Dermis blood vessel endothelial cell (primary cell): Measurements from ENCODE around the gene LHPP. TPM values are rescaled to one million over a fixed set of nuclear protein-coding genes. Genes with fewer than 3 reads are reported as not detected.

Source experiments
- DNase-seq: peaks from one replicate; pipeline ENCODE4 v3.0.0; 2010
- total RNA-seq: library from RNA; depleted of rRNA; stranded (reverse); fragments of >200 nt; gene quantifications from 2 replicates; pipeline ENCODE4 v1.2.3, GENCODE V29; 2014

The LHPP gene
- total RNA-seq, 1 donor from 2014 or later: 4.9 TPM

DNA sequence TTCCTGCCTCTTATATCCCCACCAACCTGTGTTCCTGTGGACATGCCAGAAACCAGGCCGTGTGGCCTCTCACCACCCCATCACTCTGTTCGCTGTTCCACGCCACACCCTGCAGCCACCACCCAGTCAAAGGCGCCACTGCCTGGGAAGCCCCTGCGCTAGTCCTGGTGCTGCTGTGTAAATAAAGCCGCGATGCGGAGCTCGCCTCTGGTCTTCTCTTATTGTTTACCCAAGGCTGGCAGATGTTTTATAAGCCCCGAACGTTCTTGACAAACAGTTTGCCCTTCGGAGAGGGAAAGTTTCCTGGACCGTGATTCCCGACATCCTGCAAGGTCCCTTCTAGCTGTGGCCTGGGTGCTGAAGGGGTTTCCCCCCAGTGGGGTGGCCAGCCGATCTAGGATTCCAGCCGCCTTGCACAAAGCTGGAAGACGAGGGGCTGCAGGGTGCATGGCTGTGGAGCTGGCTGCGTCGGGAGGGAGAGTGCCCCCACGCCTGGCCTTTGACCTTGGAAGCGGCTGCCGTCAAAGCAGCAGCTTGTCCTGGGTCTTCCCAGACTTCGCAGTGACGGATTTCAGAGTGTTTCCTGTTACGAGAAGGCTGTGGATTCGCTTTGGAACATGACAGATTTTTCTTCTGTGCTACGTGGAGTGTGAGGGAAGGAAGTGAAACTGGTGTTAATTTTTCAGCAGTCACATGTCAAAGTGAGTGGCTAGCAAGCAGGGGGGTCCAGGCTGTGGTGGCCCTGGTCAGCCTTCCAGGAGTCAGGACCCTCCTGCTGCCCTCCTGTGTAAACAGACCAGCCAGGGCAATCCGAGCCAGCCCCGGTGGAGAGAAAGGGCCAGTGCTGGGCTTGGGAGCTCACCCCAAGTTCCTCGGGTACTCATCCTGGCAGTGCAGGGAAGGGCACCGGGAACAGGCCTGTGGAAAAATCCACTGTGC lies 61.6 kb downstream of the LHPP start:
- DNase-seq: peak; percentile 49

DNA sequence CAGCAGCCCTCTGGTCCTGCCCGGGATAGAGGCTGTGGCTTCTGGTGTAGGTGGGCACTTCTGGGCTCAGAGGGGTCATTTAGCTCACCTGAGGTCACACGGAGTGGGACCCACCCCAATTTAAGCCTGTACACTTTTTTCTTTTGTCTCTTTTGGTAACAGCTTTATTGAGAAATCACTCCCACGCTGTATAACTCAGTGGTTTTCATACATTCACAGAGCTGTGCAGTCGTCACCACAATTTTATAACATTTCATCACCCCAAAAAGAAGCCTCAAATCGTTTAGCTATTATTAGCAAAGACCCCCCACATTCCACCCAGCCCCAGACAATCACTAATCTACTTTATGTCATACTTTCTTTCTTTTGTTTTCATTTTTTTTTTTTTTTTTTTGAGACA lies 62.3 kb downstream of the LHPP start:
- no peak for DNase-seq

- no peak for DNase-seq
Measured at GRCh38 chr10:124524991-124525653, 63.5 kb downstream of the LHPP start.

- DNase-seq: no peak
Measured at GRCh38 chr10:124525751-124526600, 64.4 kb downstream of the LHPP start.

DNA sequence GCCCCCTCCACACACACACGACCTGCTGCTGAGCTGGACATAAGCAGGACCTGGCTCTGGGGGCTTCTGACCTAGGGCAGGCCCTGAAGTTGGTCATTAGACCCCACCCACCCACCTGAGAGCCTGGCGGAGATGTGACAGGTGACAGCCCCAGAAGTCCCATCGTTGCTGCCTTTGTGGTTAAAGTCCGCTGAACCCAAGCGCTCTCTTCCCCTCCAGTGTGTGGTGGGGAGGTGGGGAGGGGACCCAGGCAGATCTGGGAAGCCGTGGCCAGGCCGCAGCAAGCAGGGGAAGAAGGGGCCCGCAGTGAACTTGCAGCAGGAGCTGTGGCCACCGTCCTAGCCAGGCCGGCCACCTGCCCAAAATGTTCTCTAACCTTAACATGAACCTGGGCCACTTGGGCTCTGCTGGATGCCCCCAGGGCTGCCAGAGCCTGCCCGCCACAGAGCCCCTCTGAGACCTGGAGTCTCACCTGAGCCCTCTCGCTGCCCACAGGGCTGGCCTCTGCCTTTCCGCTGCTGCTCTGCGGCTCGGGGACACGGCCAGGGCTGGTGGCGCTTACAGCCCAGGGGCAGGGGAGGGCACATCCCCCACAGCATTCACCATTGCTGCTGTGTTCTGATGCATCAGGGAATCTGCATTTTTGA lies 65.1 kb downstream of the LHPP start:
- no peak for DNase-seq

DNA sequence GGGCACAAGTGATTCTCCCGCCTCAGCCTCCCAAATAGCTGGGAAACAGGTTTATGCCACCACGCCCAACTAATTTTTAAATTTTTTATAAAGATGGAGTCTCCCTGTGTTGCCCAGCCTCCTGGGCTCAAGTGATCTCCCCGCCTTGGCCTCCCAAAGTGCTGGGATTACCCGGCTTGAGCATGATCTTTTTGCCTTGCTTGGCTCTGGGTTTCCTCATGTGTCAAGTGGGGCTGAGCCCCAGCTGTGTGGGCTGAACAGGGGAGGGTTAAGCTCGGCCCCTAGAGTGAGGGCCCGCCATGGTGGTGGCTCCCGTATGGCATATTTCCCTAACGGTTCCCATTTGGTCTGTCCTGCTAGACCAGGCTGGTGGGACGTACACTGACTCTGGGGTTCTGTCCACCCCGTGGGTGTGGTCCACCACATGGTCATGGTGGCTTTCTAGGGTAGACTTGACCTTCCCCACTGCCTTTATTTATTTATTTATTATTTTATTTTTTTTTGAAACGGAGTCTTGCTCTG lies 66.3 kb downstream of the LHPP start:
- DNase-seq: no peak

DNA sequence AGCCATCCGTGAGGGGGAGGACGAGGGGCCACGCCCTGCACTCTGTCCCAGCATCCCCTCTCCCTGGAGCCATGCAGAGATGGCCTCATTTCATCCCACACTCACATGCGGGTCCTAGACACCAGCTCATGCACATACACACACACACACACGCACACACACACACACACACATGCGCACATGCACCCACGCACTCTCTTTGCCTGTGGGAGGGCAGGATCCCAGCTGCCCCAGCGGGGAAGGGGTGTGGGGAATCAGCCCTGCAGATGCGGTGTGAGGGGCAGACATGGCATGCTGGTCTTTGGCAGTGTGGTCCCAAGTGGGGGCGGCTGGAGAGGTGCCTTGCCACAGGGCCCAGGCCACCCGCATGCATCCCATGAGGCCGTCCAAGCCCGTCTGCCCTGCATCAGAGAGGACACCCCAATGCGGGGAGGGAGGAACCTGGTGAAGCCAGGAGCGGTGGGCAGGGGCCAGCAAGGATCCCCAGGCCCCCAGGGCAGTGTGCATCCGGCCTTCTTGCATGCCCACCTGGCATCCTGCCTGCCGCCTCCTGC lies 68.1 kb downstream of the LHPP start:
- no peak for DNase-seq

DNA sequence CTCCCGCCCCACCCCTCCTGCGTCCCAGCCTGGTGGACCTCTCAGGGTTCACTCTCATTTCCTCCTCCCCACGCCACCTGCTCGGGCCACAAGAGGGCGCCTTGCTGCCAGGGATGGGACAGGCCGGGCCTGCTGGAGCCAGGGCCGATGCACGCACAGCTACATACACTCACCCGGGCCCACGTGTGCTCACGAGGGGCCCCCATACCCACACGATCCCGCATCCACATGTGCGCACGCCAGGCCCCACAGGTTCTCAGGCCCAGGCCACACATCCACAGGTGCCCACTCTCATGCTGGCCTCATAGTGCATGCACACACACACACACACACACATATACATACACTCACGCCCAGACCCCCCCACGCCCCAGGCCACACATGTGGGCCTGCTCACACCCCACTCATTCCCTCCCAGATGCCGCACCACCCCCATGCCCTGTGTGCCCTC lies 68.6 kb downstream of the LHPP start:
- DNase-seq: peak; percentile 88

- DNase-seq: no peak
Measured at GRCh38 chr10:124530816-124531215, 69.2 kb downstream of the LHPP start.

DNA sequence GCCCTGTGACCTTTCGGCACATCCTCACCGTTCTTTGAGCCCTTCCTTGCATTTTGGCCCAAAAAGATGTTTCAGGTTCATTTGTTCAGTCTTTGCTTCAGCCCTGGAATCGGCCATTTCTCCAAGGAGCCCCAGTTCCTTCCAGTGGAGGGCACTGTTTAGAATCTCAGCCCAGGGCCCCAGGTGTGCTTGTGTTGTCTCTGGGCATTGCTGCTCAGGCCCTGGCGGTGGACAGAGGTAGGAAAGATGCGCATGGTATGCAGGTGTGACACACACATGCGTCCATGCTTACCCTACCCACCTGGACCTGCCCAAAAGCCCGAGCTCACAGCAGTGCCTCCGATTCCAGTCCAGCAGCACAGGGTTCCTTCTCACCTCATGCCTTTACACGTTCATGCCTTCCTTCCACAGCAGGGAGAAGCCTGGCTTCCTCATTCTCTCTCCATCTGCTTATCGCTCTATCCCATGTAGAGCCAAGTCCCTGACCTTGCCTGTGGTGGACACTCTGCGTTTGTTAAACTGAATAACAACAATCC lies 70.6 kb downstream of the LHPP start:
- DNase-seq: peak; percentile 17

GRCh38 chr10:124532788-124533187 lies 71.2 kb downstream of the LHPP start:
- no peak for DNase-seq

DNA sequence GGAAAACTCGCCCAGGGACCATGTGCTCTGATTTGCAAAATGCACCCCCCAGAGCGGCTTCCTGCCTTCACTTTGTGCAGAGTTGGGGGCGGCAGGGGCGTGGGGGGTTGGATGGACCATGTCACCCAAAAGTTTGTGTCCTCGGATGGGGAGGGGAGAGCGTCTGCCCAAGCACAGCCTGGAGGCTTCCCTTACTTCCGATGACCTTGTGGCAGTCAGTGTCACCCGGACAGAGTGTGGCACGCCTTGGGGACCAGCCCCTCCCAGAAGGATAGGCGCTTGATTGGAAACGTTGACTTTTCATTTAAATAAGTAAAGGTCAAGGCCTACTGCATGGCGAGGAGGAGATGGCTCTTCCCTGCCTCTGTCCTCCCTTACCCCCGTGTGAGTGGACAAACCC lies 71.6 kb downstream of the LHPP start:
- no peak for DNase-seq

DNA sequence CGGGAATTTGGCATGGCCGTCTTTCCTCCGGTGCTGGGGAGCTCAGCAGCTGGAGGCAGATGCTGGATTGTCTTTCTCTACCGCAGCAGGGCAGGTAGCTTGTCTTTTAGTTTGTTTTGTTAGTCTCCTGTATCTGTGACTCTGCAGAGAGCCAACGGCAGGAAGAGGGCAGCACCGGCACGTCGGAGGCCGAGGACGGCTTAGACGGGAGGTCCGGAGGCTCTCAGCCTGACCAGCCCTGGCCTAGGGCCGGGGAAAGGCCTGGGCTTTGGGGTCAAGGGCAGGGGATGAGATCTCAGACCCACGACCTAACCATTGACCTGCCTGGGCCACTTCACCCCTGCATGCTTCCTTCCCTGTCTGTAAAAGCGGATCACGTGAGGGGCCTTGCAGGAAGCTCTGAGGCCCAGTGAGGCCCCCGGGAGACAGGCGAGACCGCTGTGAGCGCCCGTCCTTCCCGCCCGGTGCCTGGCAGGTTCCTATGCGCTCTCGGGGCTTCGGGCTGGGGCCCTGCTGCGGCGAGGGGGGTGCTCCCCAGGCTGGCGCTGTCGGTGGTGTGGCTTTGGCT lies 72.7 kb downstream of the LHPP start:
- peak; percentile 57 for DNase-seq

DNA sequence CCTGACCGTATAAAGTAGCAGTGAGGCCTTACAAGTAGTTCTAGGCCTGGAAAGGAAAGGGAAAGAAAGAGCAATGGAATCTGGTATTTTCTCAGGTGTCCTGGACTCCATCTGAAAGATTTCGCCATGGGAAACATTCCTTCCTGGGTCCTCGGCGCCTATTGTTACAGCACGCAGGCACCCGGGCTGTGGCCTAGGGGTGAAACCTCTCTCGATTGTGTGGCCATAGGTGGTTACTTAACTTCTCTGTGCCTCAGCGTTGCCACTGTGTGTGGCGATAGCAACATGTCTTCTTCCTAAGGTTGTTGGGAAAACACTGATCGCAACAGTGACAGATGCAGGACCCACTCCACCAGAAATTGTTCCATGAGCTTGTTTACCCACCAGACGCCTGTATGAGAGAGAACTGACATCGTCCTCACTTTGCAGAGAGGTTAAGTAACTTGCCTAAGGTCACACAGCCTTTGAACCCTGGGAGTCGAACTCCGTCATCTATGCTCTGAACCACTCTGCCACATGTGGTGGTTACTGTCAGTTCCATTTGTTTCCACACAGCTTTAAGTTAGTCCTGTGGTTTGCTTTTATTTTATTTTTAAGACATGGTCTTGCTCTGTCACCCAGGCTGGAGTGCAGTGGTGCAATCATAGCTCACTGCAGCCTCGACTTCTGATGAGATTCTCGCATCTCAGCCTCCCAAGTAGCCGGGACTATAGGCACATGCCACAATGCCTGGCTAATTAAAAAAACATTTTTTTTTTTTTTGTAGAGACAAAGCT lies 73.4 kb downstream of the LHPP start:
- no peak for DNase-seq

DNA sequence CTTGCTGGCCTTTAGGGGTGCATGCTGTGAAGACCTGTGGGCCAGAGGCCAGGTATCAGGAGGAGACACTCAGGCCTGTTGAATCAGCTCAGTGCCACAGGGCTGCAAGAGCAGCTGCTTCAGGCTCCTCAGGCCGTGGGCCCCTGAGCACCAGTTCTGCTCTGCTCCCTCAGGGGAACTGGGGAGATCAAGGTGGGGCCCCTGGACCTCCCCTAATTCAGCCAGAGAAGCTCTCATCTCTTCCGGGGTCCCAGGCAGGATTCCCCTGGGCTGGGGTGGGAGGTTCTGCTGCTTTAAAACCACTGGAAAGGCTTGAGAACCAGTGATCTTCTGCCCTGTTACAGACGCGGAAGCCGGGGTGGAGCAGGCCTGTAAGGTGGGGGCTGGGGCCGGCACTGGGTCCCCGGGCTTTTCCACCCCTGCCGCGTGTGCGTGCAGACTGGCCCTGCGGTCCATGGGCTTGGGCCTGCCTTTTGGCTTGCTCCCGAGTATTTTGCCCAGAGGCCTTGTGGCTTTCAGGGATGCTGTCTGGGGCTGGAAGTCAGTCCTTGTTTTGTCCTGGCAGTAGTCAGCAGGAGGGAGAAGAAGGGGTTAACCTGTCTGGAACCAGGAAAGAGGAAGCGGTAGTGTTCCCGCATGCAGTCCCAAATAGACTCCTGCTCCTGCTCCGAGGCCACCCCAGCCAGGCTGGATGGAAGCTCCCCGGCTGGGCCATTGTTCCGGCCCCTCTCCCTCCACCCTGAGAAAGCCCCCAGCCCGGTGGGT lies 74.3 kb downstream of the LHPP start:
- DNase-seq: no peak

- DNase-seq: no peak
Measured at GRCh38 chr10:124536496-124537050, 75.0 kb downstream of the LHPP start.

- no peak for DNase-seq
Measured at GRCh38 chr10:124537166-124537725, 75.6 kb downstream of the LHPP start.

DNA sequence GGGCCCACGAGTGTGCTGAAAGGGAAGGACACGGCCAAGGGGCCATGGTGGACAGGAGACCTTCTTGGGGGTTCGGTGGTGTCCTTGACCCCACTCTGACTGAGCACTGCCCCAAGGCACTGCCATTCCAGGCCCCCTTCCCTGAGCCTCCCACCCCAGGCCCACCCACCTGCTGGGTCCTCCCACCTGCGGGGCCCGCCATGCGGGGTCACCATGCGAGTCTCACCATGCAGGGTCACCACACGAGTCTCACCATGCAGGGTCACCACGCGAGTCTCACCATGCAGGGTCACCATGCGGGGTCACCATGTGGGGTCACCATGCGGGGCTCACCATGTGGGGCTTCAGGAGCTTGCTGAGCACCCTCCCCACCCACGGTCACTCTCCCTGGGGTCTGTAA lies 76.3 kb downstream of the LHPP start:
- no peak for DNase-seq

DNA sequence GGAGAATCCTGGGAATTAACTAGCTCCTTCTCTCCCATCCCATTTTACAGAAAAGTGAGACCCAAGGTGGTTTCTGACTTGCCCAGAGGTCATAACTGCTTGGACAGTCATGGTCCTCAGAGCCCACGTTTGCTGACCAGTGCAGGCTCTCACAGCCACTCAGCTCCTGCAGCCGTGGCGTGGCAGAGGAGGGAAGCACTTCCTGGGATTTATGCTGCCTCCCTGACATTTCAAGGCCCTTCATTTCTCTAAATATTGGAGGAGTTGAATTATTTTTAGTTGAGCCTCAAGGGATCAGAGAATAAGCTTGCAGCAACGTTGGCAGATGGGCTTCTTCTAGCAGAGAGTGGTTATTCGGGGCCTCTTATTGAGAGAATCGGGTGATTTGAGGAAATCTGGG lies 77.1 kb downstream of the LHPP start:
- DNase-seq: no peak
